ENCODE results near the gene HDAC4. TPM values are rescaled to one million over a fixed set of nuclear protein-coding genes. Genes with fewer than 3 reads are reported as not detected.

HDAC4 gene
- total RNA-seq, 1 experiment from 2014 or later, result 61.5 TPM

- no peak overlapping the region for H3K27ac ChIP-seq
- no peak for TF ChIP-seq CTCF (conservative IDR thresholded peaks at IDR 0.05)
- TF ChIP-seq EZH2 (IDR thresholded peaks at IDR 0.05; ENCODE audit: low read depth), result no peak
- no peak overlapping the region for H3K4me3 ChIP-seq
- H3K4me2 ChIP-seq, result no peak overlapping the region
- ChIA-PET POLR2A (ENCODE audit: unreplicated experiment) (interaction anchor here (0.6 kb wide), 1 partner anchor 230 kb away, joined by 6 read pairs; no protein-coding TSS in a partner anchor), CTCF (no interaction called here)
- H3F3A ChIP-seq (ENCODE audit: insufficient read depth, low read depth), result no peaks in the 10 kb centered on the region
- H2AFZ ChIP-seq, result no peak overlapping the region
- no TSS peak for BruUV-seq (replicated peaks)
- no peaks in the 10 kb centered on the region for H3K4me1 ChIP-seq (replicated peaks; ENCODE audit: insufficient read depth)
- H3K79me2 ChIP-seq (ENCODE audit: low read depth), result no peaks in the 10 kb centered on the region
- no peak for DNase-seq
- H3K36me3 ChIP-seq (ENCODE audit: low read depth), result 0 out of 2 replicates have a peak, but pooled peaks cover 5% of the 10 kb centered on the region
- intact Hi-C loops (cut with micrococcal nuclease; ENCODE audit: unreplicated experiment), result no loop called here
- no peaks in the 10 kb centered on the region for H4K20me1 ChIP-seq (ENCODE audit: insufficient read depth)
- no peaks in the 10 kb centered on the region for H3K27me3 ChIP-seq (ENCODE audit: insufficient read depth, low read depth)
- H3K9me2 ChIP-seq (ENCODE audit: insufficient read depth), result peaks cover 3% of the 10 kb centered on the region; the same call in 1 of the 2 replicates
- peaks cover 17% of the 10 kb centered on the region for H3K9me3 ChIP-seq (ENCODE audit: insufficient read depth, low read depth)
Observed at GRCh38 chr2:239171643-239172042, 229.2 kb downstream of the HDAC4 start.

DNA sequence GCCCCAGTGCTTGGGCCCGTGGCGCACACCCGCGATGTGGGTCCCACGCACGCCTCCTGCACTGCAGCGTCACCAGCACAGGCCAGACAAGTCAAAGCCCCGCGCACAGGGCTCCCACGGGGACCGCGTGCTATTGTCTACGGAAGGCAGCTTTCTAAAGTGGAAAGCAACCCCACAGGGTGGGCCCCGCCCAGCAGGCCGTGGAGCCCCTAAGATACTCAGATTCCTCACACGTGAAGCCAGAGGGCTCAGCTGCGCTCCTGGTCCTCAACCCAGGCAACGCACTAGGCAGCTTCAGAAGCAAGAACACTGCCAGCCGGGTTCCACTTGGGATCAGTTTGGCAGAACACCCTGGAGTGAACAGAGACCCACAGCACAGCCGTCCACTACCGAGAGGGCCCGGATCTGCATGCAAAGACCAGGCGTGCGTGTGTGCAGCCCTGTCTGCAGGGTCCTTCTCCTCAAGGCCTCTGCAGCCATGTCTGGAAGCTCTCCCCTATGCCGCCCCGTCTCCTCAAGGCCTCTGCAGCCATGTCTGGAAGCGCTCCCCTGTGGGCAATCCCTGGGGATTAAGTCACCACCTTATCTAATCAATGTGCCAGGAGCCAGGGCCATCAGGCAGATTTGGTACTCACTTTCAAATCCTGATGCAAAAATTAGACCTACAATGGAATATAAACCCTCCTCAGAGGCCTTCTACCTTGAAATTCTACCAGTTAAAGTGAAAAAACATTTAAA is 231.3 kb downstream of the HDAC4 start:
- Histone ChIP-seq H3K27ac (no peak overlapping the region), H3K4me2 (no peak overlapping the region), H3K9me3 (ENCODE audit: insufficient read depth, low read depth) (peaks cover 17% of the 10 kb centered on the region), H3F3A (ENCODE audit: insufficient read depth, low read depth) (no peaks in the 10 kb centered on the region), H2AFZ (no peak overlapping the region), H4K20me1 (ENCODE audit: insufficient read depth) (no peaks in the 10 kb centered on the region), H3K36me3 (ENCODE audit: low read depth) (0 out of 2 replicates have a peak, but pooled peaks cover 5% of the 10 kb centered on the region), H3K79me2 (ENCODE audit: low read depth) (no peaks in the 10 kb centered on the region), H3K4me3 (no peak overlapping the region), H3K9me2 (ENCODE audit: insufficient read depth) (peaks cover 3% of the 10 kb centered on the region; the same call in 1 of the 2 replicates), H3K4me1 (replicated peaks; ENCODE audit: insufficient read depth) (no peaks in the 10 kb centered on the region), H3K27me3 (ENCODE audit: insufficient read depth, low read depth) (no peaks in the 10 kb centered on the region)
- no TSS peak for BruUV-seq (replicated peaks)
- DNase-seq, result no peak
- POLR2A ChIA-PET (ENCODE audit: unreplicated experiment), result no interaction called here
- no peak for TF ChIP-seq CTCF (conservative IDR thresholded peaks at IDR 0.05)
- no peak for TF ChIP-seq EZH2 (IDR thresholded peaks at IDR 0.05; ENCODE audit: low read depth)
- CTCF ChIA-PET, result no interaction called here
- intact Hi-C loops (cut with micrococcal nuclease; ENCODE audit: unreplicated experiment), result no loop called here

GRCh38 chr2:239168575-239168974 is 232.2 kb downstream of the HDAC4 start:
- Histone ChIP-seq H3K27me3 (ENCODE audit: insufficient read depth, low read depth) (no peaks in the 10 kb centered on the region), H3K9me2 (ENCODE audit: insufficient read depth) (peaks cover 2% of the 10 kb centered on the region; the same call in 1 of the 2 replicates), H2AFZ (no peak overlapping the region), H3F3A (ENCODE audit: insufficient read depth, low read depth) (no peaks in the 10 kb centered on the region), H3K4me1 (replicated peaks; ENCODE audit: insufficient read depth) (no peaks in the 10 kb centered on the region), H3K36me3 (ENCODE audit: low read depth) (0 out of 2 replicates have a peak, but pooled peaks cover 5% of the 10 kb centered on the region), H3K27ac (no peak overlapping the region), H3K79me2 (ENCODE audit: low read depth) (no peaks in the 10 kb centered on the region), H4K20me1 (ENCODE audit: insufficient read depth) (no peaks in the 10 kb centered on the region), H3K4me2 (no peak overlapping the region), H3K9me3 (ENCODE audit: insufficient read depth, low read depth) (peaks cover 17% of the 10 kb centered on the region), H3K4me3 (no peak overlapping the region)
- ChIA-PET POLR2A (ENCODE audit: unreplicated experiment) (no interaction called here), CTCF (no interaction called here)
- no TSS peak for BruUV-seq (replicated peaks)
- TF ChIP-seq EZH2 (IDR thresholded peaks at IDR 0.05; ENCODE audit: low read depth) (no peak), CTCF (conservative IDR thresholded peaks at IDR 0.05) (no peak)
- DNase-seq, result no peak
- intact Hi-C loops (cut with micrococcal nuclease; ENCODE audit: unreplicated experiment), result no loop called here
